Hepatocyte (in vitro differentiated cells): ENCODE results near the gene MZF1. TPM values are rescaled to one million over a fixed set of nuclear protein-coding genes. Genes with fewer than 3 reads are reported as not detected.

ENCODE experiments used
- DNase-seq: peaks from one replicate; pipeline ENCODE4 v3.0.0-alpha.2; 2016; ENCODE audit warnings: low spot score
- H2AFZ ChIP-seq: fragments of 200-600 bp; sonication (generic); 2 replicates; pipeline ENCODE4 v1.6.0; 2016; ENCODE audit warnings: antibody characterized with exemption, mild to moderate bottlenecking
- H3K27ac ChIP-seq: fragments of 200-600 bp; sonication (generic); 2 replicates; pipeline ENCODE4 v1.5.1; 2016; ENCODE audit warnings: mild to moderate bottlenecking
- H3K27me3 ChIP-seq: fragments of 200-600 bp; sonication (generic); 2 replicates; pipeline ENCODE4 v1.6.1; 2016
- H3K36me3 ChIP-seq: fragments of 200-600 bp; sonication (generic); replicated peaks from 2 replicates; pipeline ENCODE4 v1.5.1; 2016; ENCODE audit warnings: low read depth; ENCODE audit not compliant: insufficient read depth
- H3K4me1 ChIP-seq: fragments of 200-600 bp; sonication (generic); 2 replicates; pipeline ENCODE4 v1.5.1; 2016; ENCODE audit warnings: mild to moderate bottlenecking, moderate library complexity; ENCODE audit not compliant: insufficient read depth
- H3K4me2 ChIP-seq: fragments of 200-600 bp; sonication (generic); 2 replicates; pipeline ENCODE4 v1.6.0; 2016
- H3K4me3 ChIP-seq: fragments of 200-600 bp; sonication (generic); 2 replicates; pipeline ENCODE4 v1.5.1; 2016; ENCODE audit warnings: mild to moderate bottlenecking
- H3K79me2 ChIP-seq: fragments of 200-600 bp; sonication (generic); 2 replicates; pipeline ENCODE4 v1.6.0; 2017; ENCODE audit warnings: mild to moderate bottlenecking
- H3K9me2 ChIP-seq: fragments of 200-600 bp; sonication (generic); replicated peaks from 2 replicates; pipeline ENCODE4 v1.6.0; 2017; ENCODE audit warnings: mild to moderate bottlenecking; ENCODE audit not compliant: insufficient read depth
- H3K9me3 ChIP-seq: fragments of 200-600 bp; sonication (generic); 2 replicates; pipeline ENCODE4 v1.5.1; 2016; ENCODE audit warnings: low read depth, mild to moderate bottlenecking
- H4K20me1 ChIP-seq: fragments of 200-600 bp; sonication (generic); 2 replicates; pipeline ENCODE4 v1.6.0; 2016; ENCODE audit warnings: mild to moderate bottlenecking; ENCODE audit not compliant: insufficient read depth, poor library complexity, severe bottlenecking
- CTCF ChIP-seq: fragments of 200-600 bp; sonication (generic); IDR thresholded peaks from 2 replicates; pipeline ENCODE4 v1.5.1; 2016; ENCODE audit warnings: antibody characterized with exemption, mild to moderate bottlenecking; ENCODE audit not compliant: poor library complexity
- EZH2 ChIP-seq: fragments of 200-600 bp; sonication (generic); IDR thresholded peaks from 2 replicates; pipeline ENCODE4 v1.6.1; 2016; ENCODE audit warnings: antibody characterized with exemption, mild to moderate bottlenecking, borderline replicate concordance
- EZH2phosphoT487 ChIP-seq: fragments of 200-600 bp; sonication (generic); IDR thresholded peaks from one replicate; pipeline ENCODE4 v1.6.1; 2018; ENCODE audit warnings: antibody characterized with exemption, mild to moderate bottlenecking, low read depth, moderate library complexity; ENCODE audit not compliant: unreplicated experiment, severe bottlenecking
- WGBS: methylation state at CpG from one replicate; pipeline ENCODE4 v1.1.6; 2016; ENCODE audit warnings: low lambda C conversion rate; ENCODE audit errors: missing lambda C conversion rate; 5-methylcytosine and 5-hydroxymethylcytosine counted together
- polyA plus RNA-seq: library from polyadenylated mRNA; unstranded; fragments of >200 nt; fragmentation: Nextera tagmentation; extraction: Ambion mirVana; gene quantifications from 2 replicates; pipeline ENCODE4 v1.2.1, GENCODE V29; 2016
- total RNA-seq: library from RNA; depleted of rRNA; stranded (reverse); fragments of >200 nt; gene quantifications from 2 replicates; pipeline ENCODE4 v1.2.3, GENCODE V29; 2014

MZF1 gene
- total and polyA plus RNA-seq, 2 experiments from 2014 or later: 19.9 to 23.5 TPM

- no peak for DNase-seq
- peaks cover 22% of the 10 kb centered on the region for H3K4me1 ChIP-seq
- H3K36me3 ChIP-seq: peaks cover 4% of the 10 kb centered on the region
- peaks cover 48% of the 10 kb centered on the region for H3K79me2 ChIP-seq
- H4K20me1 ChIP-seq: peaks cover 44% of the 10 kb centered on the region
- TF ChIP-seq EZH2phosphoT487 (no peak), EZH2 (no peak), CTCF (no peak)
- no peaks in the 10 kb centered on the region for H3K27me3 ChIP-seq
- H3K9me2 ChIP-seq: no peaks in the 10 kb centered on the region
- 13% methylated on average over 1 of the region's 1 CpG for WGBS
- no peaks in the 10 kb centered on the region for H3K9me3 ChIP-seq
- H2AFZ ChIP-seq: no peak overlapping the region
- peak overlapping the region; percentile 97 for H3K4me3 ChIP-seq
- H3K27ac ChIP-seq: no peak overlapping the region
- H3K4me2 ChIP-seq: peak overlapping the region; percentile 97
Observed at GRCh38 chr19:58546019-58546530, 27.1 kb downstream of the MZF1 start.

GRCh38 chr19:58545286-58546018 lies 27.7 kb downstream of the MZF1 start:
- WGBS: 6% methylated on average over 20 of the region's 21 CpGs
- H3K4me2 ChIP-seq: peak overlapping the region; percentile 97
- no peak for DNase-seq
- H3K27me3 ChIP-seq: no peaks in the 10 kb centered on the region
- H3K27ac ChIP-seq: peak overlapping the region; percentile 98
- H3K36me3 ChIP-seq: peaks cover 4% of the 10 kb centered on the region
- peaks cover 22% of the 10 kb centered on the region for H3K4me1 ChIP-seq
- peaks cover 48% of the 10 kb centered on the region for H3K79me2 ChIP-seq
- H3K9me2 ChIP-seq: no peaks in the 10 kb centered on the region
- peak overlapping the region; percentile 97 for H3K4me3 ChIP-seq
- H2AFZ ChIP-seq: no peak overlapping the region
- H3K9me3 ChIP-seq: no peaks in the 10 kb centered on the region
- H4K20me1 ChIP-seq: peaks cover 42% of the 10 kb centered on the region
- no peak for TF ChIP-seq EZH2phosphoT487

GRCh38 chr19:58544591-58545285 lies 28.4 kb downstream of the MZF1 start:
- Histone ChIP-seq H3K9me2 (no peaks in the 10 kb centered on the region), H4K20me1 (peaks cover 42% of the 10 kb centered on the region), H3K27me3 (no peaks in the 10 kb centered on the region), H3K9me3 (no peaks in the 10 kb centered on the region), H3K4me3 (peak overlapping the region; percentile 97), H3K79me2 (peaks cover 48% of the 10 kb centered on the region), H3K36me3 (peaks cover 4% of the 10 kb centered on the region), H3K27ac (peak overlapping the region; percentile 98), H3K4me1 (peaks cover 22% of the 10 kb centered on the region), H3K4me2 (peak overlapping the region; percentile 97), H2AFZ (no peak overlapping the region)
- 1% methylated on average over 49 of the region's 92 CpGs for WGBS
- TF ChIP-seq CTCF (no peak), EZH2phosphoT487 (no peak), EZH2 (no peak)
- DNase-seq: peak; percentile 88
